Ovary (tissue), 9 donors: Measurements from ENCODE around the gene ASIC2. TPM values are rescaled to one million over a fixed set of nuclear protein-coding genes. Genes with fewer than 3 reads are reported as not detected.

ENCODE experiments used
- DNase-seq, 5 donors: peaks; one replicate each; pipeline ENCODE4 v3.0.0-alpha.2; 2019 to 2020
- H3K27ac ChIP-seq, 2 donors: fragments of 200-600 bp; one replicate each; pipeline versions ENCODE4 v1.5.1 to v1.8.0; 2019 to 2022
- H3K27me3 ChIP-seq: fragments of 200-600 bp; one replicate; pipeline ENCODE4 v1.8.0; 2022
- H3K36me3 ChIP-seq: fragments of 200-600 bp; sonication (generic); one replicate; pipeline ENCODE4 v1.5.1; 2019
- H3K4me1 ChIP-seq: one replicate; pipeline ENCODE4 v1.8.1; 2013; ENCODE audit warnings: mild to moderate bottlenecking, moderate library complexity; ENCODE audit not compliant: insufficient read depth
- H3K4me3 ChIP-seq: fragments of 200-600 bp; sonication (generic); one replicate; pipeline ENCODE4 v1.5.1; 2017
- H3K9me3 ChIP-seq, 2 donors: fragments of 200-600 bp in 1 of 2; sonication (generic) in 1 of 2; one replicate each; pipeline versions ENCODE4 v1.5.1 to v1.8.1; 2013 to 2019; ENCODE audit warnings: mild to moderate bottlenecking in 1 of 2, moderate library complexity in 1 of 2
- CTCF ChIP-seq, 3 donors: fragments of 450-650 bp in 2 of 3; fragments of 200-600 bp in 1 of 3; IDR thresholded peaks; one replicate each; pipeline versions ENCODE4 v1.5.1 to v1.8.0; 2016 to 2022; ENCODE audit warnings: antibody characterized with exemption in 3 of 3, mild to moderate bottlenecking in 1 of 3
- EP300 ChIP-seq: sonication (generic); formaldehyde crosslinking; IDR thresholded peaks from one replicate; pipeline ENCODE4 v1.6.1; 2017; ENCODE audit warnings: antibody characterized with exemption
- POLR2A ChIP-seq: fragments of 450-650 bp; IDR thresholded peaks from one replicate; pipeline ENCODE4 v1.6.1; 2017; ENCODE audit warnings: antibody characterized with exemption, mild to moderate bottlenecking, moderate library complexity
- WGBS, 3 donors: extraction: QIAGEN DNeasy Blood & Tissue Kit in 1 of 3; methylation state at CpG; one replicate each; pipeline versions ENCODE4 v1.1.5 to v1.1.7; 2013 to 2017; 5-methylcytosine and 5-hydroxymethylcytosine counted together
- intact Hi-C, 4 donors: fragments of 100-400 bp; cut with DNase I; formaldehyde crosslinking; loops; one replicate each; pipeline versions ENCODE4 v1.11.0 to v1.15.1; 2022 to 2023
- polyA plus RNA-seq, 2 donors: library from polyadenylated mRNA; stranded (reverse); fragments of 200-250 nt in 1 of 2; fragments of 350-450 nt in 1 of 2; fragmentation: Illumina TruSeq in 1 of 2; extraction: RNeasy Lipid Tissue Mini Kit (QIAGEN cat#74804) in 1 of 2; gene quantifications; one replicate each; pipeline ENCODE4 v1.2.3, GENCODE V29; 2013 to 2014
- total RNA-seq, 7 donors: library from RNA; depleted of rRNA in 2 of 7; stranded (reverse); fragments of >200 nt in 2 of 7; fragmentation: NEBNext Ultra II Directional in 3 of 7; extraction: Animal tissue kit (Norgen Biotek cat#: 25700) in 3 of 7; gene quantifications; one replicate each; pipeline versions ENCODE4 v1.1.0 to v1.2.4, GENCODE V29; 2016 to 2023
- donor health status: DM: no; HTN: no; CAD: no; lungs with moderate emphysema.
- donor health status: DM: no; HTN: no; CAD: no.
- donor health status: Bipolar disorder and iron deficiency.
- donor health status: DM: yes; HTN: yes; CAD: no.
- donor health status: DM: no; HTN: no; CAD: no.
- donor health status: DM: yes; HTN: yes; CAD: no.

ASIC2 gene
- total and polyA plus RNA-seq, 9 donors = 0.04 to 1.3 (median 0.24) TPM; not detected in 2

DNA sequence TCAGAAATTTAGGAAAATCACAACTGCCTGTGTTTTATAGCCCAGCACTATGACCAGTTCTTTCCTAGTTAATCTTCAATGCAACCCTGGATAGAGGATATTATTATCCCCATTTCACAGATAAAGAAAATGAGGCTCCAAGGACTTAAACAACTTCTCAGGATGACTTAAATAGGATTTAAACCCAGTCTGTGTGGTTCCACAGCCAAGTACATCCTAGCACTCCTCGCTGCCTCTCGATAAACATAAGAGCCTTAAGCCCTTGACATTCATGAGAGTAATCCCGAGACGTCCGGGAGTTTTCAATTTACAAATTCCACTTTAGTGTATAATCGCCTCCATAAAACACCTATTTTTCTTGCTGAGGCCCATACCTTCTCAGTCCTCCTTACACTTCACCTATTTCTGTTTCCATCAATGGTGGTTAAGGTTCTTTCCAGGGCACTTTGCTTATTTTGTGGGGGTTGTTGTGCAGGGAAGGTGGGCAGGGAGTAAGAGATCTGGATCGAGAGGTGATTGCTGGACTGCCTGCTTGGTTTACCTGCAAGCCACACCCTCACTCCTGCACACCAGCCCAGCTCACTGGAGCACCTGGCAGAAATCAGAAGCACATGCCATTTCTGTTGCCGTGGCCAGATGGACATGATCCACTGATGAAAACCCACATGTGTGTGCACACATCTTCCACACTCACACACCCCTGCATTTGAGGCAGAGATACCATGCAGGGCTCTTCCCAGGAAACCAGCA lies 50.5 kb downstream of the ASIC2 start:
- intact Hi-C loops = no loop called here
- 81 to 87% (median 86%) methylated on average over 8 of the region's 8 CpGs for WGBS, 3 donors
- no peaks in the 10 kb centered on the region for H3K4me1 ChIP-seq

GRCh38 chr17:33241390-33241789 lies 51.7 kb downstream of the ASIC2 start:
- Histone ChIP-seq H3K27ac (no peak overlapping the region), H3K4me3 (no peak overlapping the region), H3K27me3 (no peaks in the 10 kb centered on the region), H3K36me3 (no peaks in the 10 kb centered on the region), H3K4me1 (no peaks in the 10 kb centered on the region), H3K9me3 (no peaks in the 10 kb centered on the region)
- no peak for DNase-seq
- intact Hi-C loops = no loop called here
- TF ChIP-seq POLR2A = no peak
- TF ChIP-seq EP300 = no peak
- no peak for TF ChIP-seq CTCF (IDR thresholded peaks at IDR 0.05)

More for the DNA sequence above, 50.5 kb downstream of the ASIC2 start:
- Histone ChIP-seq H3K36me3 (no peaks in the 10 kb centered on the region), H3K27ac (no peak overlapping the region), H3K9me3 (no peaks in the 10 kb centered on the region), H3K27me3 (no peaks in the 10 kb centered on the region), H3K4me3 (no peak overlapping the region)
- no peak for TF ChIP-seq EP300
- no peak for TF ChIP-seq CTCF (IDR thresholded peaks at IDR 0.05)
- TF ChIP-seq POLR2A = no peak
- no peak for DNase-seq

- intact Hi-C loops = no loop called here
- Histone ChIP-seq H3K27me3 (no peaks in the 10 kb centered on the region), H3K27ac (no peak overlapping the region), H3K4me3 (no peak overlapping the region), H3K36me3 (no peaks in the 10 kb centered on the region), H3K9me3 (no peaks in the 10 kb centered on the region), H3K4me1 (peaks cover 2% of the 10 kb centered on the region)
- TF ChIP-seq EP300 = no peak
- TF ChIP-seq CTCF (IDR thresholded peaks at IDR 0.05) = no peak
- TF ChIP-seq POLR2A = no peak
- DNase-seq = no peak
- WGBS, 3 donors = 72 to 77% (median 77%) methylated on average over 6 of the region's 6 CpGs
These were observed 52.7 kb downstream of the ASIC2 start for GRCh38 chr17:33240362-33240761.

GRCh38 chr17:33239702-33240101 lies 53.4 kb downstream of the ASIC2 start:
- TF ChIP-seq EP300 (no peak), POLR2A (no peak), CTCF (IDR thresholded peaks at IDR 0.05) (no peak)
- no peaks in the 10 kb centered on the region for H3K36me3 ChIP-seq
- WGBS, 3 donors = 92 to 100% (median 93%) methylated on average over 1 of the region's 1 CpG
- no peaks in the 10 kb centered on the region for H3K27me3 ChIP-seq
- H3K4me3 ChIP-seq = no peak overlapping the region
- H3K4me1 ChIP-seq = peaks cover 7% of the 10 kb centered on the region
- intact Hi-C loops = no loop called here
- no peaks in the 10 kb centered on the region for H3K9me3 ChIP-seq
- no peak overlapping the region for H3K27ac ChIP-seq
- no peak for DNase-seq
